ENCODE measurements around the gene SPATS2.
"Not testable (repeated sequence)": the region's sequence is repeated elsewhere in the genome, so short reads cannot be mapped to it uniquely, and the experiment has no call there.

Gene SPATS2

GRCh38 chr12:49367381-49368239 is at the start of gene SPATS2:
Gene SPATS2, plus strand, starts transcription at chr12:49367462. Its CDS starts 93,551 bp downstream, at chr12:49461013.
- no peak for DNase-seq (ENCODE audit: low read depth in 2 of 2)

GRCh38 chr12:49320411-49321103 is 46.7 kb upstream of the SPATS2 start:
- not testable (repeated sequence) for DNase-seq (ENCODE audit: low read depth in 2 of 2)

- DNase-seq (ENCODE audit: low read depth in 2 of 2): no peak
These were observed 44.9 kb upstream of the SPATS2 start for GRCh38 chr12:49322367-49322707.

- DNase-seq (ENCODE audit: low read depth in 2 of 2): peak; percentile 91 to 94
These were observed 44.3 kb upstream of the SPATS2 start, which contains the start of gene TROAP for GRCh38 chr12:49322708-49323523. Gene TROAP, plus strand, starts transcription at chr12:49323255. Its CDS starts 354 bp downstream, at chr12:49323609.

GRCh38 chr12:49323524-49324097 is 43.7 kb upstream of the SPATS2 start:
- no peak for DNase-seq (ENCODE audit: low read depth in 2 of 2)

GRCh38 chr12:49325606-49326005 is 41.7 kb upstream of the SPATS2 start:
- DNase-seq (ENCODE audit: low read depth in 2 of 2): no peak

GRCh38 chr12:49327368-49327767 is 39.9 kb upstream of the SPATS2 start:
- DNase-seq (ENCODE audit: low read depth in 2 of 2): no peak

- no peak for DNase-seq (ENCODE audit: low read depth in 2 of 2)
These were observed 39.4 kb upstream of the SPATS2 start for GRCh38 chr12:49327887-49328286.

GRCh38 chr12:49328816-49329215 is 38.4 kb upstream of the SPATS2 start:
- DNase-seq (ENCODE audit: low read depth in 2 of 2): no peak

- no peak for DNase-seq (ENCODE audit: low read depth in 2 of 2)
These were observed 37.1 kb upstream of the SPATS2 start for GRCh38 chr12:49330032-49330619.

- DNase-seq (ENCODE audit: low read depth in 2 of 2): no peak
These were observed 36.5 kb upstream of the SPATS2 start for GRCh38 chr12:49330631-49331379.

GRCh38 chr12:49331380-49332222 is 35.7 kb upstream of the SPATS2 start:
- DNase-seq (ENCODE audit: low read depth in 2 of 2): no peak

GRCh38 chr12:49332441-49332861 is 34.8 kb upstream of the SPATS2 start:
- no peak for DNase-seq (ENCODE audit: low read depth in 2 of 2)

GRCh38 chr12:49332891-49333371 is 34.3 kb upstream of the SPATS2 start:
- DNase-seq (ENCODE audit: low read depth in 2 of 2): no peak

GRCh38 chr12:49333778-49334177 is 33.5 kb upstream of the SPATS2 start:
- not testable (repeated sequence) for DNase-seq (ENCODE audit: low read depth in 2 of 2)

GRCh38 chr12:49334226-49334625 is 33.0 kb upstream of the SPATS2 start:
- no peak for DNase-seq (ENCODE audit: low read depth in 2 of 2)

GRCh38 chr12:49334681-49335080 is 32.6 kb upstream of the SPATS2 start:
- no peak for DNase-seq (ENCODE audit: low read depth in 2 of 2)

- no peak for DNase-seq (ENCODE audit: low read depth in 2 of 2)
These were observed 31.9 kb upstream of the SPATS2 start for GRCh38 chr12:49335118-49335954.
